Ishikawa (cell line): ENCODE data around the gene RP9.

Experiments
- CEBPB ChIP-seq: IDR thresholded peaks from 2 replicates; pipeline ENCODE4 v1.6.1; 2012
- CREB1 ChIP-seq: IDR thresholded peaks from 2 replicates; pipeline ENCODE4 v1.6.1; 2012; ENCODE audit warnings: low read depth
- EGR1 ChIP-seq: IDR thresholded peaks from 2 replicates; pipeline ENCODE4 v1.6.1; 2012
- EP300 ChIP-seq: IDR thresholded peaks from 2 replicates; pipeline ENCODE4 v1.6.1; 2012; ENCODE audit warnings: borderline replicate concordance
- FOXM1 ChIP-seq: IDR thresholded peaks from 2 replicates; pipeline ENCODE4 v1.6.1; 2012; ENCODE audit warnings: low read depth, borderline replicate concordance
- MAX ChIP-seq: IDR thresholded peaks from 2 replicates; pipeline ENCODE4 v1.6.1; 2012
- NFIC ChIP-seq: IDR thresholded peaks from 2 replicates; pipeline ENCODE4 v1.6.1; 2012
- RAD21 ChIP-seq: IDR thresholded peaks from 2 replicates; pipeline ENCODE4 v1.6.1; 2012; ENCODE audit warnings: low read depth
- REST ChIP-seq: IDR thresholded peaks from 2 replicates; pipeline ENCODE4 v1.6.1; 2012; ENCODE audit warnings: low read depth, mild to moderate bottlenecking
- TAF1 ChIP-seq: IDR thresholded peaks from 2 replicates; pipeline ENCODE4 v1.6.1; 2012; ENCODE audit warnings: low read depth, mild to moderate bottlenecking
- TCF12 ChIP-seq: IDR thresholded peaks from 2 replicates; pipeline ENCODE4 v1.6.1; 2012; ENCODE audit warnings: low read depth
- TEAD4 ChIP-seq: IDR thresholded peaks from 2 replicates; pipeline ENCODE4 v1.6.1; 2012
- USF1 ChIP-seq: IDR thresholded peaks from 2 replicates; pipeline ENCODE4 v1.6.1; 2012
- YY1 ChIP-seq: IDR thresholded peaks from 2 replicates; pipeline ENCODE4 v1.6.1; 2012; ENCODE audit warnings: low read depth
- ZBTB7A ChIP-seq: IDR thresholded peaks from 2 replicates; pipeline ENCODE4 v1.6.1; 2012; ENCODE audit warnings: low read depth

The RP9 gene

GRCh38 chr7:33145156-33145555, 36.0 kb upstream of the RP9 start:
- TF ChIP-seq FOXM1, result no peak
- TF ChIP-seq EGR1, result no peak
- no peak for TF ChIP-seq TCF12
- TF ChIP-seq RAD21, result no peak
- TF ChIP-seq EP300, result no peak
- no peak for TF ChIP-seq ZBTB7A
- TF ChIP-seq TEAD4, result no peak
- no peak for TF ChIP-seq REST
- no peak for TF ChIP-seq CEBPB
- TF ChIP-seq CREB1, result no peak

DNA sequence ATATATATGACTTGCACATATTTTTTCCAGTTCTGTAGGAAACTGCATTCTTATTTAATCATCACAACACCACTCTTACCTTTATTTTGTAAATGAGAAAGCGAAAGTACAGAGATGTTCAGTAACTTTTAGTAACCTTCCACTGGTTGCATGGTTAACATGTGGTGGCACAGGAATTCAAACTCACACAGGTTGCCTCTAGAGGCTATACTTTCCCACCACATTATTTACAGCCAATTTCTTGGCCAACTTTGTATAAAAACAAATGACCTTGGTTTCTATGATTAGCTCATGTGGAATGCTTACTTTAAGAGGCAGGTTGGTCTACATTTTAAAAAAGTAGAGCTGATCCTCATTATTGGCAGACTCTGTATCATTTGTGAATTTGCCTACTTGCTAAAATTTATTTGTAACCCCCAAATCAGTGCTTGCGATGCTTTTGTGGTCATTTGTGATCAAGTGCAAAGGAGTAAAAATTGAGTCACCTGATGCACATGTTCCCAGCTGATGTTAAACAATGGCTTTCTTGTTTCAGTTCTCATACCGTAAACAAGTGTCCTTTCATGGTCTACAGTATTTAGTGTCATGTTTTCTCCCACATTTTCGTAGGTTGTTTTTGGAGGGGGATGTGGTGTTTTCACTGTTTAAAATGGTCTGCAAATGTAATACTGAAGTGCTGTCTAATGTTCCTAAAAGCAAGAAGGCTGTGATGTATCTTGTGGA, 35.0 kb upstream of the RP9 start:
- no peak for TF ChIP-seq TEAD4
- TF ChIP-seq CREB1, result no peak
- no peak for TF ChIP-seq EP300
- no peak for TF ChIP-seq RAD21
- no peak for TF ChIP-seq CEBPB
- TF ChIP-seq YY1, result no peak
- no peak for TF ChIP-seq EGR1
- TF ChIP-seq NFIC, result no peak
- no peak for TF ChIP-seq MAX
- no peak for TF ChIP-seq USF1
- no peak for TF ChIP-seq TAF1
- TF ChIP-seq TCF12, result no peak

GRCh38 chr7:33142585-33142984, 33.4 kb upstream of the RP9 start:
- no peak for TF ChIP-seq CEBPB
- no peak for TF ChIP-seq EP300
- no peak for TF ChIP-seq FOXM1
- TF ChIP-seq MAX, result no peak
- no peak for TF ChIP-seq TAF1
- no peak for TF ChIP-seq RAD21
- no peak for TF ChIP-seq TCF12
- TF ChIP-seq NFIC, result no peak
- TF ChIP-seq CREB1, result no peak
- TF ChIP-seq ZBTB7A, result no peak
- TF ChIP-seq TEAD4, result no peak
- no peak for TF ChIP-seq REST
- no peak for TF ChIP-seq YY1
- no peak for TF ChIP-seq EGR1

- no peak for TF ChIP-seq EP300
- no peak for TF ChIP-seq REST
- no peak for TF ChIP-seq CEBPB
- TF ChIP-seq TAF1, result no peak
- TF ChIP-seq RAD21, result no peak
- no peak for TF ChIP-seq EGR1
- no peak for TF ChIP-seq NFIC
- TF ChIP-seq TEAD4, result no peak
- TF ChIP-seq TCF12, result no peak
- TF ChIP-seq CREB1, result no peak
- TF ChIP-seq ZBTB7A, result no peak
- TF ChIP-seq YY1, result no peak
Observed at GRCh38 chr7:33137103-33137502, 27.9 kb upstream of the RP9 start.

DNA sequence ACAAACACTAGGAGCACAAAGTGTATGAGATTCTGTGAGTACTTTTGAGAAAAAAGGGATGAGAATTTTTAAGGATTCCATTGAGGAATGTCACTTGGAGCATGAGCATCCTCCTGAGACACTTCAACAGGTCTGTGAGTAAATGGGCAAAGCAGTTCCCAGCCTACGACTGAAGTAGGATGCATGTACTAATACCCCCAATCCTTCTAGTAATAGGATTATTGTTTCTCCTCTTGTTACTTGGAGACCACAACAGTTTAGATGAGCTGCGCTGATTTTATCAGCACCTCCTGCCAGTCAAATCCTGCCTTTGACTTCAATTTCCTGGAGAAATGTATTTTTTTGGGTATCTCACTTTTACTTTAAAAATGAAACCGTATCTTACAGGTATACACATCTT, 21.0 kb upstream of the RP9 start:
- TF ChIP-seq USF1 (no peak), TEAD4 (no peak), EP300 (no peak), EGR1 (no peak), REST (no peak), MAX (no peak), TCF12 (no peak), RAD21 (no peak), CREB1 (no peak), NFIC (no peak), YY1 (no peak), CEBPB (no peak), FOXM1 (no peak), TAF1 (no peak), ZBTB7A (no peak)
